Smooth muscle cell (in vitro differentiated cells): ENCODE data around the gene DNER. TPM values are rescaled to one million over a fixed set of nuclear protein-coding genes. Genes with fewer than 3 reads are reported as not detected.

Experiments used
- DNase-seq: peaks from one replicate; lab custom pipeline; 2025; ENCODE audit not compliant: unreplicated experiment; lab: John Stamatoyannopoulos, UW
- H2AFZ ChIP-seq: fragments of 200-600 bp; sonication (generic); 2 replicates; pipeline ENCODE4 v1.6.0; 2016; ENCODE audit warnings: antibody characterized with exemption, low read depth, mild to moderate bottlenecking
- H3F3A ChIP-seq: fragments of 200-600 bp; sonication (generic); 2 replicates; pipeline ENCODE4 v1.6.0; 2017; ENCODE audit warnings: antibody characterized with exemption, low read depth
- H3K27ac ChIP-seq: fragments of 200-600 bp; sonication (generic); 2 replicates; pipeline ENCODE4 v1.5.1; 2016; ENCODE audit warnings: low read depth, mild to moderate bottlenecking
- H3K27me3 ChIP-seq: fragments of 200-600 bp; sonication (generic); 2 replicates; pipeline ENCODE4 v1.6.1; 2016; ENCODE audit warnings: low read depth, mild to moderate bottlenecking
- H3K36me3 ChIP-seq: fragments of 200-600 bp; sonication (generic); 2 replicates; pipeline ENCODE4 v1.5.1; 2016; ENCODE audit warnings: low read depth
- H3K4me1 ChIP-seq: fragments of 200-600 bp; sonication (generic); 2 replicates; pipeline ENCODE4 v1.5.1; 2016; ENCODE audit warnings: low read depth
- H3K4me2 ChIP-seq: fragments of 200-600 bp; sonication (generic); 2 replicates; pipeline ENCODE4 v1.6.0; 2016; ENCODE audit warnings: mild to moderate bottlenecking
- H3K4me3 ChIP-seq: fragments of 200-600 bp; sonication (generic); 2 replicates; pipeline ENCODE4 v1.5.1; 2016; ENCODE audit warnings: mild to moderate bottlenecking
- H3K79me2 ChIP-seq: fragments of 200-600 bp; sonication (generic); 2 replicates; pipeline ENCODE4 v1.6.0; 2016; ENCODE audit warnings: low read depth, mild to moderate bottlenecking
- H3K9ac ChIP-seq: fragments of 200-600 bp; sonication (generic); 2 replicates; pipeline ENCODE4 v1.6.0; 2016; ENCODE audit warnings: low read depth
- H3K9me3 ChIP-seq: fragments of 200-600 bp; sonication (generic); replicated peaks from 2 replicates; pipeline ENCODE4 v1.5.1; 2016; ENCODE audit warnings: low read depth
- H4K20me1 ChIP-seq: fragments of 200-600 bp; sonication (generic); 2 replicates; pipeline ENCODE4 v1.6.0; 2016; ENCODE audit warnings: low read depth
- WGBS: methylation state at CpG from one replicate; pipeline ENCODE4 v1.1.7; 2016; ENCODE audit warnings: low lambda C conversion rate; 5-methylcytosine and 5-hydroxymethylcytosine counted together
- polyA plus RNA-seq: library from polyadenylated mRNA; unstranded; fragments of >200 nt; fragmentation: Nextera tagmentation; extraction: Ambion mirVana; gene quantifications from 2 replicates; pipeline ENCODE4 v1.2.1, GENCODE V29; 2016
- total RNA-seq: library from RNA; depleted of rRNA; stranded (reverse); fragments of >200 nt; gene quantifications from 2 replicates; pipeline ENCODE4 v1.2.3, GENCODE V29; 2014
- TF ChIP-seq, protein P1 (sequence below): fragments of 200-600 bp; sonication (generic); IDR thresholded peaks from 2 replicates; pipeline ENCODE4 v1.5.1; 2017; ENCODE audit warnings: borderline replicate concordance, mild to moderate bottlenecking, antibody characterized with exemption; ENCODE audit not compliant: insufficient read depth, poor library complexity, severe bottlenecking

Gene DNER
- total and polyA plus RNA-seq, 2 experiments from 2014 or later: 0.31 to 0.61 TPM

DNA sequence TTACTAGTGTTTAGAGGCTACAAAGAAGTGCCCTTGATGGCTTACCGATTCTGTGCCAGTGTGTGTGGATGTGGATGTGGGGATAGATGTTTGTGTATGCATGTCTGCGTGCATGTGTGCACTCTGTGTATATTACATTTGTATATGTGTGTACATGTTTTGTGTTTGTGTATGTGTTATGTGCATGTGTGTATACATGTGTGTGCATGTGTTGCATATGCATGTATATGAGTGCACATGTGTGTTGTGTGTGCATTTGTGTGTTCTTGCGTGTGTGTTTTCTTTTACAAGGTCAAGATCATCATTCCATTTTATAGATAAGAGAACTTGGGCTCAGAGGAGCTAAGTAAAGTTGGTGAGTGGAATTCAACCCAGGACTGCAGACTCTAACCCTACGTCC lies 226.1 kb downstream of the DNER start:
- Histone ChIP-seq H3K9ac (no peak overlapping the region), H4K20me1 (no peaks in the 10 kb centered on the region), H3K36me3 (no peaks in the 10 kb centered on the region), H3F3A (no peaks in the 10 kb centered on the region), H3K27me3 (no peaks in the 10 kb centered on the region), H3K4me1 (no peaks in the 10 kb centered on the region), H3K4me3 (no peak overlapping the region), H3K9me3 (no peaks in the 10 kb centered on the region), H3K79me2 (no peaks in the 10 kb centered on the region), H2AFZ (no peak overlapping the region), H3K4me2 (no peak overlapping the region), H3K27ac (no peak overlapping the region)
- TF ChIP-seq, protein P1, sequence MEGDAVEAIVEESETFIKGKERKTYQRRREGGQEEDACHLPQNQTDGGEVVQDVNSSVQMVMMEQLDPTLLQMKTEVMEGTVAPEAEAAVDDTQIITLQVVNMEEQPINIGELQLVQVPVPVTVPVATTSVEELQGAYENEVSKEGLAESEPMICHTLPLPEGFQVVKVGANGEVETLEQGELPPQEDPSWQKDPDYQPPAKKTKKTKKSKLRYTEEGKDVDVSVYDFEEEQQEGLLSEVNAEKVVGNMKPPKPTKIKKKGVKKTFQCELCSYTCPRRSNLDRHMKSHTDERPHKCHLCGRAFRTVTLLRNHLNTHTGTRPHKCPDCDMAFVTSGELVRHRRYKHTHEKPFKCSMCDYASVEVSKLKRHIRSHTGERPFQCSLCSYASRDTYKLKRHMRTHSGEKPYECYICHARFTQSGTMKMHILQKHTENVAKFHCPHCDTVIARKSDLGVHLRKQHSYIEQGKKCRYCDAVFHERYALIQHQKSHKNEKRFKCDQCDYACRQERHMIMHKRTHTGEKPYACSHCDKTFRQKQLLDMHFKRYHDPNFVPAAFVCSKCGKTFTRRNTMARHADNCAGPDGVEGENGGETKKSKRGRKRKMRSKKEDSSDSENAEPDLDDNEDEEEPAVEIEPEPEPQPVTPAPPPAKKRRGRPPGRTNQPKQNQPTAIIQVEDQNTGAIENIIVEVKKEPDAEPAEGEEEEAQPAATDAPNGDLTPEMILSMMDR: no peak
- WGBS: 96% methylated on average over 4 of the region's 4 CpGs
- DNase-seq: no peak

DNA sequence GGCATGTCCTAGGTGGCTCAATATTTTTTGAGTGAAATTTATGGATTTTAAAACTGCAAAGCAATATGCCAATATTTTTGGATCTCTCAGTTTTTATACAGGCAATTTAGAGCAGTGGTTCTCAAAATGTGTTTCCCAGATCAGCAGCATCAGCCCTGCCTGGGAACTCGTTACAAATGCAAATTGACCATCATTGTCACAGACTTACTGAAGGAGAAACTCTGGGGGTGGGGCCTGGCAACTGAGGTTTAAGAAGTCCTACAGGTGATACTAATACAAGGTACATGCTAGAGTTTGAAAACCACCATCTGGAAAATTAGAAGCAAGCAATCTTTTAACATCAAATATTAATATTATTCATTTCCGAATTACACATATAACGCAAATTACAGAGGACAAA lies 227.7 kb downstream of the DNER start:
- TF ChIP-seq, protein P1: no peak
- no peaks in the 10 kb centered on the region for H3F3A ChIP-seq
- DNase-seq: no peak
- no peak overlapping the region for H3K9ac ChIP-seq
- H3K36me3 ChIP-seq: no peaks in the 10 kb centered on the region
- H2AFZ ChIP-seq: no peak overlapping the region
- no peaks in the 10 kb centered on the region for H4K20me1 ChIP-seq
- H3K27ac ChIP-seq: no peak overlapping the region
- no peak overlapping the region for H3K4me3 ChIP-seq
- no peaks in the 10 kb centered on the region for H3K9me3 ChIP-seq
- H3K4me1 ChIP-seq: no peaks in the 10 kb centered on the region
- H3K4me2 ChIP-seq: no peak overlapping the region
- 71% methylated on average over 3 of the region's 3 CpGs for WGBS
- no peaks in the 10 kb centered on the region for H3K79me2 ChIP-seq
- H3K27me3 ChIP-seq: no peaks in the 10 kb centered on the region

DNA sequence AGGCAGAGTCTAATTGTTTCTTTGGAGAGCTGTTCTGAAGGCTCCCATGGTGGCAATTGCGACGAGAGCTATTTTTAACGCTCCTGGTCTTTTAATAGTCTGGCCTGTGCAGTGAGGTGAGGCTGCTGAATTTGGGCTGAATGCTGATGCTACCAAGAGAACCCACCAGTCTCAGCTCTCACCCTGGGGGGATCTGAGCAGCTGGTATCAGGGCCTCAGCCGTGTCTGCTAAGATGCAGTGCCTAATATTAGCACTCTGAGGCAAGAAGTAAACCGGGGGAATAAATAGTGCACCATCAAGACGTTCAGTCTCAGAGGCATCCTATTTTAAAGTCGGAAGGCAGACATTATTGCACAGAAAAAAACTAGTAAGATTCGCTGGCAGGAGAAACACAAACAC lies 228.5 kb downstream of the DNER start:
- Histone ChIP-seq H3K4me2 (no peak overlapping the region), H3K27ac (no peak overlapping the region), H3F3A (no peaks in the 10 kb centered on the region), H2AFZ (no peak overlapping the region), H3K4me1 (no peaks in the 10 kb centered on the region), H4K20me1 (no peaks in the 10 kb centered on the region), H3K27me3 (no peaks in the 10 kb centered on the region), H3K9ac (no peak overlapping the region), H3K4me3 (no peak overlapping the region), H3K79me2 (no peaks in the 10 kb centered on the region), H3K9me3 (no peaks in the 10 kb centered on the region), H3K36me3 (no peaks in the 10 kb centered on the region)
- TF ChIP-seq, protein P1: no peak
- no peak for DNase-seq
- WGBS: 62% methylated on average over 8 of the region's 8 CpGs

DNA sequence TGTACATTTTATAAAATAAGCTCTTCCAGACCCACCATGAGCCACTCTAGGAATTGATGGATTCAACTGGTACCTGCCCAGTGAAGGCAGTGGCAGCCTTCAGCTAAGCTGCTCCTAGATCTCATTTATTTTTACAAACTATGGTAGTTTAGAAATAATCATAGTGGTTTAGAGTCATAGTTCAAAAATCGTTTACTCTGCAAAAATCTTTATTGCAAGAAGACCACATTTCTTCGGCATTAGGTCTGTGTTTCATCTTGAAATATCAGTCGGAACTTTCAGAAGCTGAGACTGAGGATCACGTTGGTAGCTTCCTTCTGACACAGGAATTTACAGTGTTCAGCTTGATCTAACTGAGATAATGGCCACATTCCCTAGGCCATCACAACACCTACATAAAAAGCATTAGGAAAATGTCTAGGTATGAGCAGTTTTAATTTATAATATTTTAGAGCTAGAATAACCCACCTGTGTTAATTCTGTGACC lies 237.0 kb downstream of the DNER start:
- TF ChIP-seq, protein P1: no peak
- no peaks in the 10 kb centered on the region for H3K9me3 ChIP-seq
- no peak overlapping the region for H3K4me2 ChIP-seq
- H3K4me1 ChIP-seq: no peaks in the 10 kb centered on the region
- DNase-seq: no peak
- H3K9ac ChIP-seq: no peak overlapping the region
- no peak overlapping the region for H3K27ac ChIP-seq
- H3K79me2 ChIP-seq: no peaks in the 10 kb centered on the region
- H2AFZ ChIP-seq: no peak overlapping the region
- no peaks in the 10 kb centered on the region for H3K36me3 ChIP-seq
- no peak overlapping the region for H3K4me3 ChIP-seq
- H4K20me1 ChIP-seq: no peaks in the 10 kb centered on the region
- H3K27me3 ChIP-seq: no peaks in the 10 kb centered on the region
- no peaks in the 10 kb centered on the region for H3F3A ChIP-seq
- WGBS: 55% methylated on average over 4 of the region's 4 CpGs
